GM19463 (cell line): ENCODE data around the gene PAPPA.

Experiments used
- ATAC-seq: cut with Tn5 transposase; IDR thresholded peaks from one replicate; pipeline ENCODE4 v1.9.1; 2021; ENCODE audit warnings: mild to moderate bottlenecking, moderate library complexity; ENCODE audit not compliant: unreplicated experiment

Gene PAPPA

GRCh38 chr9:116219686-116220085, 66.1 kb downstream of the PAPPA start:
- ATAC-seq, result no peak

GRCh38 chr9:116223926-116224325, 70.3 kb downstream of the PAPPA start:
- no peak for ATAC-seq

GRCh38 chr9:116230051-116230632, 76.6 kb downstream of the PAPPA start:
- ATAC-seq, result no peak

GRCh38 chr9:116232424-116233159, 79.0 kb downstream of the PAPPA start:
- no peak for ATAC-seq

- ATAC-seq, result no peak
Measured at GRCh38 chr9:116233160-116233530, 79.6 kb downstream of the PAPPA start.

- ATAC-seq, result no peak
Measured at GRCh38 chr9:116234081-116234480, 80.5 kb downstream of the PAPPA start.

GRCh38 chr9:116236979-116237378, 83.4 kb downstream of the PAPPA start:
- no peak for ATAC-seq

- ATAC-seq, result no peak
Measured at GRCh38 chr9:116237456-116237855, 83.9 kb downstream of the PAPPA start.

- ATAC-seq, result no peak
Measured at GRCh38 chr9:116238225-116238624, 84.6 kb downstream of the PAPPA start.

GRCh38 chr9:116238776-116239340, 85.3 kb downstream of the PAPPA start:
- ATAC-seq, result no peak

- no peak for ATAC-seq
Measured at GRCh38 chr9:116243708-116244107, 90.1 kb downstream of the PAPPA start.

GRCh38 chr9:116247284-116247683, 93.7 kb downstream of the PAPPA start:
- ATAC-seq, result no peak

- ATAC-seq, result no peak
Measured at GRCh38 chr9:116247791-116248374, 94.3 kb downstream of the PAPPA start.

GRCh38 chr9:116250891-116251290, 97.3 kb downstream of the PAPPA start:
- no peak for ATAC-seq

- no peak for ATAC-seq
Measured at GRCh38 chr9:116251366-116251765, 97.8 kb downstream of the PAPPA start.

- no peak for ATAC-seq
Measured at GRCh38 chr9:116260531-116260930, 106.9 kb downstream of the PAPPA start.

GRCh38 chr9:116262448-116262847, 108.9 kb downstream of the PAPPA start:
- no peak for ATAC-seq

GRCh38 chr9:116264361-116264760, 110.8 kb downstream of the PAPPA start:
- no peak for ATAC-seq

GRCh38 chr9:116267021-116267420, 113.4 kb downstream of the PAPPA start:
- ATAC-seq, result no peak

- no peak for ATAC-seq
Measured at GRCh38 chr9:116269250-116269649, 115.7 kb downstream of the PAPPA start.

- ATAC-seq, result no peak
Measured at GRCh38 chr9:116270546-116270945, 117.0 kb downstream of the PAPPA start.

GRCh38 chr9:116271340-116271739, 117.7 kb downstream of the PAPPA start:
- no peak for ATAC-seq
